ENCODE data around the gene HDAC4.

Gene HDAC4

GRCh38 chr2:239137165-239137897 lies 263.5 kb downstream of the HDAC4 start:
- no peak for DNase-seq
- TF ChIP-seq EZH2 (optimal IDR thresholded peaks at IDR 0.05; ENCODE audit: low read depth, low read length): no peak
- no peak for TF ChIP-seq CTCF (IDR thresholded peaks at IDR 0.05; ENCODE audit: low read length)
- no peak for TF ChIP-seq EZH2phosphoT487 (IDR thresholded peaks at IDR 0.05; ENCODE audit: low read length)
- no peaks in the 10 kb centered on the region for H3K36me3 ChIP-seq (replicated peaks; ENCODE audit: insufficient read depth, low read length)

GRCh38 chr2:239136762-239137161 lies 264.1 kb downstream of the HDAC4 start:
- Histone ChIP-seq H3K36me3 (replicated peaks; ENCODE audit: insufficient read depth, low read length) (no peaks in the 10 kb centered on the region), H3K4me3 (ENCODE audit: low read length) (no peak overlapping the region), H3K27ac (ENCODE audit: low read length) (no peak overlapping the region), H3K27me3 (replicated peaks; ENCODE audit: insufficient read depth, low read length) (no peaks in the 10 kb centered on the region), H3K4me1 (ENCODE audit: low read length) (no peaks in the 10 kb centered on the region), H3K9me3 (replicated peaks; ENCODE audit: insufficient read depth, low read length) (no peaks in the 10 kb centered on the region), H3K79me2 (ENCODE audit: low read length) (no peaks in the 10 kb centered on the region), H4K20me1 (ENCODE audit: insufficient read depth, low read length) (no peaks in the 10 kb centered on the region), H3K9me2 (replicated peaks; ENCODE audit: insufficient read depth, low read length) (no peaks in the 10 kb centered on the region), H3F3A (ENCODE audit: insufficient read depth, low read length) (no peaks in the 10 kb centered on the region), H2AFZ (ENCODE audit: low read length) (no peak overlapping the region), H3K9ac (ENCODE audit: low read length) (no peak overlapping the region), H3K4me2 (ENCODE audit: low read depth, low read length) (no peak overlapping the region)
- no peak for DNase-seq
- no peak for TF ChIP-seq CTCF (IDR thresholded peaks at IDR 0.05; ENCODE audit: low read length)
- no peak for TF ChIP-seq EZH2phosphoT487 (IDR thresholded peaks at IDR 0.05; ENCODE audit: low read length)
- no peak for TF ChIP-seq EZH2 (optimal IDR thresholded peaks at IDR 0.05; ENCODE audit: low read depth, low read length)

More at GRCh38 chr2:239137165-239137897, 263.5 kb downstream of the HDAC4 start:
- no peak overlapping the region for H2AFZ ChIP-seq (ENCODE audit: low read length)
- H3F3A ChIP-seq (ENCODE audit: insufficient read depth, low read length): no peaks in the 10 kb centered on the region
- no peaks in the 10 kb centered on the region for H3K27me3 ChIP-seq (replicated peaks; ENCODE audit: insufficient read depth, low read length)
- no peak overlapping the region for H3K4me3 ChIP-seq (ENCODE audit: low read length)
- no peaks in the 10 kb centered on the region for H3K9me2 ChIP-seq (replicated peaks; ENCODE audit: insufficient read depth, low read length)
- H3K79me2 ChIP-seq (ENCODE audit: low read length): no peaks in the 10 kb centered on the region
- no peak overlapping the region for H3K27ac ChIP-seq (ENCODE audit: low read length)
- H3K9me3 ChIP-seq (replicated peaks; ENCODE audit: insufficient read depth, low read length): no peaks in the 10 kb centered on the region
- H3K4me1 ChIP-seq (ENCODE audit: low read length): no peaks in the 10 kb centered on the region
- H3K9ac ChIP-seq (ENCODE audit: low read length): no peak overlapping the region
- H4K20me1 ChIP-seq (ENCODE audit: insufficient read depth, low read length): no peaks in the 10 kb centered on the region
- no peak overlapping the region for H3K4me2 ChIP-seq (ENCODE audit: low read depth, low read length)

- Histone ChIP-seq H2AFZ (ENCODE audit: low read length) (no peak overlapping the region), H3K4me1 (ENCODE audit: low read length) (no peaks in the 10 kb centered on the region), H3K79me2 (ENCODE audit: low read length) (no peaks in the 10 kb centered on the region), H3F3A (ENCODE audit: insufficient read depth, low read length) (no peaks in the 10 kb centered on the region), H3K27ac (ENCODE audit: low read length) (no peak overlapping the region), H3K9ac (ENCODE audit: low read length) (no peak overlapping the region), H3K27me3 (replicated peaks; ENCODE audit: insufficient read depth, low read length) (no peaks in the 10 kb centered on the region), H4K20me1 (ENCODE audit: insufficient read depth, low read length) (no peaks in the 10 kb centered on the region), H3K4me2 (ENCODE audit: low read depth, low read length) (no peak overlapping the region), H3K4me3 (ENCODE audit: low read length) (no peak overlapping the region), H3K9me3 (replicated peaks; ENCODE audit: insufficient read depth, low read length) (no peaks in the 10 kb centered on the region), H3K9me2 (replicated peaks; ENCODE audit: insufficient read depth, low read length) (no peaks in the 10 kb centered on the region), H3K36me3 (replicated peaks; ENCODE audit: insufficient read depth, low read length) (no peaks in the 10 kb centered on the region)
- TF ChIP-seq EZH2 (optimal IDR thresholded peaks at IDR 0.05; ENCODE audit: low read depth, low read length) (no peak), CTCF (IDR thresholded peaks at IDR 0.05; ENCODE audit: low read length) (no peak), EZH2phosphoT487 (IDR thresholded peaks at IDR 0.05; ENCODE audit: low read length) (no peak)
- DNase-seq: no peak
Observed at GRCh38 chr2:239136203-239136602, 264.6 kb downstream of the HDAC4 start.
